ENCODE data around the gene CERS5.

DNA sequence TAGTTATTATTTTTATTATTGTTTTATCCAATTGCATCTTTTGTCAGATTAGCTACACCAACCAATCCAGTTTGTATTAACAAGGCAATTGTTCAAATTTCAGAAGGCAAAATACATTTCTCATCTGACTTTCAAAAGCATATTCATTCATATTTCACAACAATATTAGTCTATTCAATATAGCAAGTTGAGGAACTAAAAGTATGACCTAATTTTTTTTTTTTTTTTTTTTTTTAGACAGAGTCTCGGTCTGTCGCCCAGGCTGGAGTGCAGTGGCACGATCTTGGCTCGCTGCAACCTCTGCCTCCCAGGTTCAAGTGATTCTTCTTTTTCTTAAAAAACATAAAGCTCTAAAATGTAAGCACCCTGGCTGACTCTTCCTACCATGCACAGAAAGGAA is 37.9 kb downstream of the CERS5 start:
- TF ChIP-seq ELF4 (IDR thresholded peaks at IDR 0.05): no peak
- TF ChIP-seq SP1 (IDR thresholded peaks at IDR 0.05): no peak
- no peak for TF ChIP-seq FOXM1 (IDR thresholded peaks at IDR 0.05; ENCODE audit: borderline replicate concordance)
- no peak for TF ChIP-seq NFRKB (IDR thresholded peaks at IDR 0.05)
- no peak for TF ChIP-seq BHLHE40 (IDR thresholded peaks at IDR 0.05; ENCODE audit: borderline replicate concordance)
- no peak for TF ChIP-seq SUZ12 (IDR thresholded peaks at IDR 0.05)
- TF ChIP-seq ARNT (IDR thresholded peaks at IDR 0.05): no peak
- TF ChIP-seq TARDBP (IDR thresholded peaks at IDR 0.05): no peak
- TF ChIP-seq CTBP1 (IDR thresholded peaks at IDR 0.05; ENCODE audit: borderline replicate concordance): no peak
- no peak for TF ChIP-seq ZNF384 (IDR thresholded peaks at IDR 0.05)
- no peak for TF ChIP-seq FOXK2 (IDR thresholded peaks at IDR 0.05)
- TF ChIP-seq HDGF (IDR thresholded peaks at IDR 0.05; ENCODE audit: borderline replicate concordance): no peak
- TF ChIP-seq, protein P1, sequence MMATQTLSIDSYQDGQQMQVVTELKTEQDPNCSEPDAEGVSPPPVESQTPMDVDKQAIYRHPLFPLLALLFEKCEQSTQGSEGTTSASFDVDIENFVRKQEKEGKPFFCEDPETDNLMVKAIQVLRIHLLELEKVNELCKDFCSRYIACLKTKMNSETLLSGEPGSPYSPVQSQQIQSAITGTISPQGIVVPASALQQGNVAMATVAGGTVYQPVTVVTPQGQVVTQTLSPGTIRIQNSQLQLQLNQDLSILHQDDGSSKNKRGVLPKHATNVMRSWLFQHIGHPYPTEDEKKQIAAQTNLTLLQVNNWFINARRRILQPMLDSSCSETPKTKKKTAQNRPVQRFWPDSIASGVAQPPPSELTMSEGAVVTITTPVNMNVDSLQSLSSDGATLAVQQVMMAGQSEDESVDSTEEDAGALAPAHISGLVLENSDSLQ (IDR thresholded peaks at IDR 0.05): no peak
- no peak for TF ChIP-seq FOXA1 (IDR thresholded peaks at IDR 0.05)

Measured in HEK293T (cell line).